ENCODE measurements around the gene LARGE2. TPM values are rescaled to one million over a fixed set of nuclear protein-coding genes. Genes with fewer than 3 reads are reported as not detected.
A peak's percentile ranks its signal among the peaks of the same experiment; 100 is the strongest.

The LARGE2 gene
- total and polyA plus RNA-seq, 2 of the 13 experiments (the other 11 are each of a cell fraction or from before 2014, with no cell fraction given): 8.5 to 21.6 TPM

- TF ChIP-seq ZXDC (CRISPR knock-in tag; IDR thresholded peaks at IDR 0.05) (no peak), ZKSCAN8 (CRISPR knock-in tag; IDR thresholded peaks at IDR 0.05; ENCODE audit: borderline replicate concordance) (no peak), HMGXB4 (CRISPR knock-in tag; IDR thresholded peaks at IDR 0.05; ENCODE audit: borderline replicate concordance in 1 of 2, low read depth in 1 of 2) (no peak), ZNF883 (CRISPR knock-in tag; IDR thresholded peaks at IDR 0.05; ENCODE audit: not compliant biosample characterization) (peak; percentile 49), ZNF264 (CRISPR knock-in tag; IDR thresholded peaks at IDR 0.05) (no peak), PATZ1 (CRISPR knock-in tag; IDR thresholded peaks at IDR 0.05) (peak; percentile 64), KLF16 (CRISPR knock-in tag; IDR thresholded peaks at IDR 0.05) (peak in 1 of 2 experiments; percentile 69; a peak in 1 of 4 replicates), ZNF501 (CRISPR knock-in tag; IDR thresholded peaks at IDR 0.05) (no peak), ZNF7 (CRISPR knock-in tag; IDR thresholded peaks at IDR 0.05) (no peak), TIGD3 (CRISPR knock-in tag; IDR thresholded peaks at IDR 0.05; ENCODE audit: borderline replicate concordance) (no peak), ZNF749 (CRISPR knock-in tag; IDR thresholded peaks at IDR 0.05; ENCODE audit: borderline replicate concordance) (no peak), ELF3 (CRISPR knock-in tag; IDR thresholded peaks at IDR 0.05) (peak; percentile 28; the same call in 1 of the 2 replicates), ZBTB38 (CRISPR knock-in tag; IDR thresholded peaks at IDR 0.05) (no peak), ZFP36L2 (CRISPR knock-in tag; IDR thresholded peaks at IDR 0.05) (no peak), NONO (IDR thresholded peaks at IDR 0.05) (no peak), NONO (CRISPR knock-in tag; conservative IDR thresholded peaks at IDR 0.05) (peak; percentile 56; the same call in 1 of the 2 replicates), ZNF550 (CRISPR knock-in tag; IDR thresholded peaks at IDR 0.05; ENCODE audit: borderline replicate concordance) (no peak), HOXA3 (CRISPR knock-in tag; IDR thresholded peaks at IDR 0.05) (no peak), TCF7 (IDR thresholded peaks at IDR 0.05; ENCODE audit: low read depth) (no peak), GATAD2A (CRISPR knock-in tag; IDR thresholded peaks at IDR 0.05) (no peak), ATF4 (CRISPR knock-in tag; IDR thresholded peaks at IDR 0.05) (no peak)
Observed at GRCh38 chr11:45885274-45885920, 37.1 kb upstream of the LARGE2 start, which contains the start of gene MAPK8IP1 (continued).

Data from HepG2 (cell line).